WTC11 (cell line): ENCODE data around the gene PLEKHH3.

Experiments used
- E2F1 ChIP-seq: sonication (generic); formaldehyde crosslinking; IDR thresholded peaks from 2 replicates; pipeline ENCODE4 v1.8.0; 2022; ENCODE audit warnings: mild to moderate bottlenecking, missing genetic modification reagents
- ESRRA ChIP-seq: sonication (generic); formaldehyde crosslinking; IDR thresholded peaks from 2 replicates; pipeline ENCODE4 v1.8.1; 2022; ENCODE audit warnings: mild to moderate bottlenecking, missing genetic modification reagents, borderline replicate concordance
- KAT7 ChIP-seq: sonication (generic); formaldehyde crosslinking; IDR thresholded peaks from 2 replicates; pipeline ENCODE4 v1.8.1; 2023; ENCODE audit warnings: missing genetic modification reagents, mild to moderate bottlenecking, borderline replicate concordance
- MAX ChIP-seq: sonication (generic); formaldehyde crosslinking; IDR thresholded peaks from 2 replicates; pipeline ENCODE4 v1.8.0; 2022; ENCODE audit warnings: mild to moderate bottlenecking, missing genetic modification reagents
- TEAD1 ChIP-seq: sonication (generic); formaldehyde crosslinking; IDR thresholded peaks from 2 replicates; pipeline ENCODE4 v1.8.0; 2022; ENCODE audit warnings: mild to moderate bottlenecking, missing genetic modification reagents
- TEAD4 ChIP-seq: sonication (generic); formaldehyde crosslinking; IDR thresholded peaks from 2 replicates; pipeline ENCODE4 v1.8.0; 2022; ENCODE audit warnings: mild to moderate bottlenecking, missing genetic modification reagents
- ZNF121 ChIP-seq: sonication (generic); formaldehyde crosslinking; IDR thresholded peaks from 2 replicates; pipeline ENCODE4 v1.8.0; 2023; ENCODE audit warnings: missing genetic modification reagents
- ZNF138 ChIP-seq: sonication (generic); formaldehyde crosslinking; conservative IDR thresholded peaks from 2 replicates; pipeline ENCODE4 v1.8.1; 2022; ENCODE audit warnings: mild to moderate bottlenecking, moderate library complexity, missing genetic modification reagents
- ZNF232 ChIP-seq: sonication (generic); formaldehyde crosslinking; IDR thresholded peaks from 2 replicates; pipeline ENCODE4 v1.8.0; 2022; ENCODE audit warnings: mild to moderate bottlenecking, missing genetic modification reagents
- TF ChIP-seq, protein P1 (sequence below): sonication (generic); formaldehyde crosslinking; IDR thresholded peaks from 2 replicates; pipeline ENCODE4 v1.8.1; 2022; ENCODE audit warnings: mild to moderate bottlenecking, missing genetic modification reagents, moderate library complexity, borderline replicate concordance
- TF ChIP-seq, protein P2 (sequence below): sonication (generic); formaldehyde crosslinking; IDR thresholded peaks from 2 replicates; pipeline ENCODE4 v1.8.1; 2023; ENCODE audit warnings: mild to moderate bottlenecking, missing genetic modification reagents, borderline replicate concordance
- TF ChIP-seq, protein P3 (sequence below): fragments of 200-600 bp; IDR thresholded peaks from 2 replicates; pipeline ENCODE4 v1.8.0; 2022; ENCODE audit warnings: antibody characterized with exemption
- TF ChIP-seq, protein P4 (sequence below): fragments of 250-450 bp; sonication (Bioruptor Pico); IDR thresholded peaks from 2 replicates; pipeline ENCODE4 v1.9.0; 2021; ENCODE audit warnings: mild to moderate bottlenecking
- TF ChIP-seq, protein P5 (sequence below): sonication (generic); formaldehyde crosslinking; IDR thresholded peaks from 2 replicates; pipeline ENCODE4 v1.8.1; 2022; ENCODE audit warnings: low read depth, missing genetic modification reagents, borderline replicate concordance

GRCh38 chr17:42678951-42679491, 2.2 kb upstream of the PLEKHH3 start:
- TF ChIP-seq, protein P1, sequence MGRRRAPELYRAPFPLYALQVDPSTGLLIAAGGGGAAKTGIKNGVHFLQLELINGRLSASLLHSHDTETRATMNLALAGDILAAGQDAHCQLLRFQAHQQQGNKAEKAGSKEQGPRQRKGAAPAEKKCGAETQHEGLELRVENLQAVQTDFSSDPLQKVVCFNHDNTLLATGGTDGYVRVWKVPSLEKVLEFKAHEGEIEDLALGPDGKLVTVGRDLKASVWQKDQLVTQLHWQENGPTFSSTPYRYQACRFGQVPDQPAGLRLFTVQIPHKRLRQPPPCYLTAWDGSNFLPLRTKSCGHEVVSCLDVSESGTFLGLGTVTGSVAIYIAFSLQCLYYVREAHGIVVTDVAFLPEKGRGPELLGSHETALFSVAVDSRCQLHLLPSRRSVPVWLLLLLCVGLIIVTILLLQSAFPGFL (CRISPR knock-in tag) = no peak
- no peak for TF ChIP-seq ZNF138 (CRISPR knock-in tag)
- TF ChIP-seq, protein P2, sequence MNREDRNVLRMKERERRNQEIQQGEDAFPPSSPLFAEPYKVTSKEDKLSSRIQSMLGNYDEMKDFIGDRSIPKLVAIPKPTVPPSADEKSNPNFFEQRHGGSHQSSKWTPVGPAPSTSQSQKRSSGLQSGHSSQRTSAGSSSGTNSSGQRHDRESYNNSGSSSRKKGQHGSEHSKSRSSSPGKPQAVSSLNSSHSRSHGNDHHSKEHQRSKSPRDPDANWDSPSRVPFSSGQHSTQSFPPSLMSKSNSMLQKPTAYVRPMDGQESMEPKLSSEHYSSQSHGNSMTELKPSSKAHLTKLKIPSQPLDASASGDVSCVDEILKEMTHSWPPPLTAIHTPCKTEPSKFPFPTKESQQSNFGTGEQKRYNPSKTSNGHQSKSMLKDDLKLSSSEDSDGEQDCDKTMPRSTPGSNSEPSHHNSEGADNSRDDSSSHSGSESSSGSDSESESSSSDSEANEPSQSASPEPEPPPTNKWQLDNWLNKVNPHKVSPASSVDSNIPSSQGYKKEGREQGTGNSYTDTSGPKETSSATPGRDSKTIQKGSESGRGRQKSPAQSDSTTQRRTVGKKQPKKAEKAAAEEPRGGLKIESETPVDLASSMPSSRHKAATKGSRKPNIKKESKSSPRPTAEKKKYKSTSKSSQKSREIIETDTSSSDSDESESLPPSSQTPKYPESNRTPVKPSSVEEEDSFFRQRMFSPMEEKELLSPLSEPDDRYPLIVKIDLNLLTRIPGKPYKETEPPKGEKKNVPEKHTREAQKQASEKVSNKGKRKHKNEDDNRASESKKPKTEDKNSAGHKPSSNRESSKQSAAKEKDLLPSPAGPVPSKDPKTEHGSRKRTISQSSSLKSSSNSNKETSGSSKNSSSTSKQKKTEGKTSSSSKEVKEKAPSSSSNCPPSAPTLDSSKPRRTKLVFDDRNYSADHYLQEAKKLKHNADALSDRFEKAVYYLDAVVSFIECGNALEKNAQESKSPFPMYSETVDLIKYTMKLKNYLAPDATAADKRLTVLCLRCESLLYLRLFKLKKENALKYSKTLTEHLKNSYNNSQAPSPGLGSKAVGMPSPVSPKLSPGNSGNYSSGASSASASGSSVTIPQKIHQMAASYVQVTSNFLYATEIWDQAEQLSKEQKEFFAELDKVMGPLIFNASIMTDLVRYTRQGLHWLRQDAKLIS (CRISPR knock-in tag) = no peak
- TF ChIP-seq, protein P3, sequence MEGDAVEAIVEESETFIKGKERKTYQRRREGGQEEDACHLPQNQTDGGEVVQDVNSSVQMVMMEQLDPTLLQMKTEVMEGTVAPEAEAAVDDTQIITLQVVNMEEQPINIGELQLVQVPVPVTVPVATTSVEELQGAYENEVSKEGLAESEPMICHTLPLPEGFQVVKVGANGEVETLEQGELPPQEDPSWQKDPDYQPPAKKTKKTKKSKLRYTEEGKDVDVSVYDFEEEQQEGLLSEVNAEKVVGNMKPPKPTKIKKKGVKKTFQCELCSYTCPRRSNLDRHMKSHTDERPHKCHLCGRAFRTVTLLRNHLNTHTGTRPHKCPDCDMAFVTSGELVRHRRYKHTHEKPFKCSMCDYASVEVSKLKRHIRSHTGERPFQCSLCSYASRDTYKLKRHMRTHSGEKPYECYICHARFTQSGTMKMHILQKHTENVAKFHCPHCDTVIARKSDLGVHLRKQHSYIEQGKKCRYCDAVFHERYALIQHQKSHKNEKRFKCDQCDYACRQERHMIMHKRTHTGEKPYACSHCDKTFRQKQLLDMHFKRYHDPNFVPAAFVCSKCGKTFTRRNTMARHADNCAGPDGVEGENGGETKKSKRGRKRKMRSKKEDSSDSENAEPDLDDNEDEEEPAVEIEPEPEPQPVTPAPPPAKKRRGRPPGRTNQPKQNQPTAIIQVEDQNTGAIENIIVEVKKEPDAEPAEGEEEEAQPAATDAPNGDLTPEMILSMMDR = no peak
- TF ChIP-seq, protein P4, sequence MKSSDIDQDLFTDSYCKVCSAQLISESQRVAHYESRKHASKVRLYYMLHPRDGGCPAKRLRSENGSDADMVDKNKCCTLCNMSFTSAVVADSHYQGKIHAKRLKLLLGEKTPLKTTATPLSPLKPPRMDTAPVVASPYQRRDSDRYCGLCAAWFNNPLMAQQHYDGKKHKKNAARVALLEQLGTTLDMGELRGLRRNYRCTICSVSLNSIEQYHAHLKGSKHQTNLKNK = no peak
- no peak for TF ChIP-seq KAT7
- TF ChIP-seq ZNF121 (CRISPR knock-in tag) = no peak
- TF ChIP-seq ESRRA (CRISPR knock-in tag) = no peak
- TF ChIP-seq, protein P5, sequence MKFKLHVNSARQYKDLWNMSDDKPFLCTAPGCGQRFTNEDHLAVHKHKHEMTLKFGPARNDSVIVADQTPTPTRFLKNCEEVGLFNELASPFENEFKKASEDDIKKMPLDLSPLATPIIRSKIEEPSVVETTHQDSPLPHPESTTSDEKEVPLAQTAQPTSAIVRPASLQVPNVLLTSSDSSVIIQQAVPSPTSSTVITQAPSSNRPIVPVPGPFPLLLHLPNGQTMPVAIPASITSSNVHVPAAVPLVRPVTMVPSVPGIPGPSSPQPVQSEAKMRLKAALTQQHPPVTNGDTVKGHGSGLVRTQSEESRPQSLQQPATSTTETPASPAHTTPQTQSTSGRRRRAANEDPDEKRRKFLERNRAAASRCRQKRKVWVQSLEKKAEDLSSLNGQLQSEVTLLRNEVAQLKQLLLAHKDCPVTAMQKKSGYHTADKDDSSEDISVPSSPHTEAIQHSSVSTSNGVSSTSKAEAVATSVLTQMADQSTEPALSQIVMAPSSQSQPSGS (CRISPR knock-in tag) = no peak
- no peak for TF ChIP-seq TEAD4 (CRISPR knock-in tag)
- TF ChIP-seq ZNF232 (CRISPR knock-in tag) = no peak
- no peak for TF ChIP-seq E2F1 (CRISPR knock-in tag)
- no peak for TF ChIP-seq TEAD1 (CRISPR knock-in tag)
- TF ChIP-seq MAX (CRISPR knock-in tag) = no peak
